GM21576 (cell line): Measurements from ENCODE around the gene METRNL.

Experiments used
- ATAC-seq: cut with Tn5 transposase; IDR thresholded peaks from one replicate; pipeline ENCODE4 v1.9.1; 2021; ENCODE audit warnings: mild to moderate bottlenecking, moderate library complexity; ENCODE audit not compliant: unreplicated experiment

METRNL gene

DNA sequence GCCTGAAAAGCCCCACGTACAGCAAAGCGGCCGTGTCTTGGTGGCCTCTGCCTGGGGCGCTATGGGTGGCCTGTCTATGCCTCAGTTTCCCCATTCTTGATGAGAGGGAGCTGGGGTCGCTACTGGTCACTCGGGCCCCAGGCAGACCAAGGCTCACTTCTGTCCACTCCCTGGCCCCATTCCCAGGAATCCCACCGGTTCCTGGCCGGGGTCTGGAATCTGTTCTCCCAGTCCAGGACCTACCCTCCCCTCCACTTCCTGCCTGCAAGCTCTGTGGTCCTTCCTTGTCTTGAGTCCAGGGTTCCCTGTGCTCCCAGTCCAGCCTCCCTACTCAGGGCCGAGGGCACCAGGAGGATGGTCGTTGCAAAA, 24.5 kb downstream of the METRNL start:
- ATAC-seq = no peak

GRCh38 chr17:83104577-83105505, 25.4 kb downstream of the METRNL start:
- ATAC-seq = no peak

- ATAC-seq = no peak
Observed at GRCh38 chr17:83105512-83105911, 26.1 kb downstream of the METRNL start.

DNA sequence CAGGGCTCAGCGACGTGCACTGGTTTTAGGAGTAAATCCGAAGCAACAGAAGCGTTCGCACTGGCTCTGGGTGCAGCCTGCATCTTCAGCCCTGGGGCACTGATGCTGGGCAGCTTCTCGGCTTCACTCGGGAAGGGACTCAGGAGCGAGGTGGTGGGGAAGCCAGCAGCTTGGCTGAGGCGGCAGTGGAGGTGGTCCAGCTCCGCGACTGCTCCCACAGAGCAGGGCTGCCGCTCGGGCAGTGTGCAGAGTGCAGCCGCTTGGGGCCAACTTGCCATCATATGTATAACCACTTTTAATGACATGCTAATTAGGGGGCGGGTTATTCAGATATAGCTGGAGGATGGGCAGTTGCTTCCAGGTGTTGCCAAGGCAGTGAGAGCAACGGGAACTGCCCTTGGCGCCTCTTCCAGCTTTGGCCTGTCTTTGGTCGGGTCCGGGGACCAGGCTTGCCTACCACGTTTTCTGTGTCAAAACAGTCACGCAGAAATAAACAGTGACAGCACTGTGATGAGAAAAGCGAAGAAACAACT, 26.7 kb downstream of the METRNL start:
- no peak for ATAC-seq

- no peak for ATAC-seq
Observed at GRCh38 chr17:83106913-83107655, 27.7 kb downstream of the METRNL start.

- ATAC-seq = no peak
Observed at GRCh38 chr17:83107656-83108048, 28.2 kb downstream of the METRNL start.

DNA sequence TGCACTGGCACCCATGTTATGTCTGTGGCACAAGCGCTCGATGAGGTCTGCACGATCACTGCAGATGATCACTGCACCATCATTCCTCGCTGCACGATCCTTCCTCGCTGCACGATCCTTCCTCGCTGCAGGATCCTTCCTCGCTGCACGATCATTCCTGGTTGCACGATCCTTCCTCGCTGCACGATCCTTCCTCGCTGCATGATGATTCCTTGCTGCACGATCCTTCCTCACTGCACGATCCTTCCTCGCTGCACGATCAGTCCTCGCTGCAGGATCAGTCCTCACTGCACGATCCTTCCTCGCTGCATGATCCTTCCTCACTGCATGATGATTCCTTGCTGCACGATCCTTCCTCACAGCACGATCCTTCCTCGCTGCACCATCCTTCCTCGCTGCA, 29.3 kb downstream of the METRNL start:
- no peak for ATAC-seq

DNA sequence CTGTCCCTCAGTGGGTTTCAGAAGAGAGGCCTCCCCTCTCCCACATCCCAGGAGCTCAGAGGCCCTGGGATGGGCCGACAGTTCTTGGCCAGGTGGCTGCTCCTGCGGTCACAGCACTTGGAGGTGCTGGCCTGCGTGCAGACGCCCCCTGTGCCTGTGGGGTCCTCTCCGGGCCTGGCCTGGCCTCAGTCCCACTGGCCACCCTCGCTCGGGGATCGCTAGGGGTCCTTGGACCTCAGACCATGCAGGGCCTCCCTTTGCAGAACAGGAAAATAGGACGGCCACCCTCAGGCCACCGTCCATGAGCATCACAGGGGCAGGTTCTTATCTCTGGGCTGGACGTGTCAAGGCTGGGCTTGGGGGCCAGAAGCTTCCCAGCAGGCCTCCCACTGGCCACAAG, 30.0 kb downstream of the METRNL start:
- ATAC-seq = no peak

- no peak for ATAC-seq
Observed at GRCh38 chr17:83109793-83110645, 30.6 kb downstream of the METRNL start.

DNA sequence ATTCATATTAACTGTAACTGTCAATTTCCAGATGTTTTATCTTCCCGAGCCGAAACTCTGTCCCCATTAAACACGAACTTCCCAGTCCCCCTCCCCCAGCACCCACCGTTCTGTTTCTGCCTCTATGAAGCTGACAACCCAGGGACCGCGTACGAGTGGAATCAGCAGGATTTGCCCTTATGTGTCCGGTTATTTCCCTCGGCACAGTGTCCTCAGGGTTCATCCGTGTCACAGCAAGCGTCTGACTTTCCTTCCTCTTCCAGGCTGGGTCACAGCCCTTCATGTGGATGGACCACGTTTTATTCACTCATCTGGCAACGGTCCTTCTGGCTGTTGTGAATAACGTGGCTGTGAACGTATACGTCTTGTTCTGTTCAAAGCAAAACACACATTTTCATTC, 31.3 kb downstream of the METRNL start:
- ATAC-seq = no peak

DNA sequence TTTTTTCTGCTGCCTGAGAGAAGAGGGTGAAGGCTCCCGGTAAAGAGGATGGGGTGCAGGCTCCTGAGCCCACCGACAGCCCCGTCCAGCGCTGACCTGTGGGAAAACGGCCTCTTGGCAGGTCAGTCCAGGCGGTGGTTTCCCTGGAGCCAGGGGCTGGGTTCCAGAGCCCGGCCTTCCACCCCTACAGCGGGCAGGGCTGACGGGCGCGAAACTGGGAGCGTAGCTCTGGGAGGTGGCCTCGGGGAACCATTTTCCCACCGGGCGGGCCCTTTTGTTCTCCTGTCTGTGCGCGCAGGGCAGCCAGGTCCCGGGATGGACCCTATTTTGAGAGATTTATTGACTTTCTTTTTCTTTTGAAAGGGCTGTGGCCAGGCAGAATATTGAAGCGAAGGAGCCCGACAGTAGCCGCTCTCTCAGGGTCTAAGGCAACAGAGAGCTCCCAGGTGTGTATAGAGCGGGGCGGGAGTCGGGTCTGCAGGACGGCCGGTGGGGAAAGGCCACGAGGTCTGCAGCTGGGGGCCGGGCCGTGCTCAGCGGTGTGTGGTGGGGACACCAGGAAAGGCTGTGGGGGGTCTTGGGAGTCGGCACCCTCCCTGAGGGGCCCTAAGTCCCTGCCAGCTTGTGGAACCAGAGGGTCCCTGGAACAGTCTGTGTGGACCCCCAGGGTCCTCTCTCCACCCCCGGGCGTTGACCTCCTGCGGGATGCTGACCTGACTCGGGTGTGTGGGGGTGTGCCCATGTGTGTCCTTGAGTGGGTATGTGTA, 32.3 kb downstream of the METRNL start:
- ATAC-seq = no peak

DNA sequence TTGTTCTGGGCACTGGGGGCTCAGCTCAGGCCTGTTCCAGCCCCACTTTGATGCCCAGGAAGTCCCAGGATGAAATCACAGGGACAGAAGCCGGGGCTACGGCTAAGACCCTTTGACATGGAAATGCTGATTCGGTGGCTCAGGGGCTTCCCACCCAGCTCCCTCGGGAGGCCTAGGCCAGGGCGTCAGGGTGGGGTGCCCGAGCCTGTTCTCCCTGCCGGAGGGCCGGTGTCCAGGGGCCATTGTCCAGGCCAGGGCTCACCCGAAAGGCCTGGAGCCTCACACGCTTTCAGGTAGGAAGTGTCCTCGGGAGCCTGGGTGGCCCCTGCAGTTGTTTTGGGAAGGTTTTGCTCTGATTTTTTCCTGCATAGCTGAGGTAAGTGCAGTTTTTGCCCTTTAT, 34.0 kb downstream of the METRNL start:
- ATAC-seq = no peak

DNA sequence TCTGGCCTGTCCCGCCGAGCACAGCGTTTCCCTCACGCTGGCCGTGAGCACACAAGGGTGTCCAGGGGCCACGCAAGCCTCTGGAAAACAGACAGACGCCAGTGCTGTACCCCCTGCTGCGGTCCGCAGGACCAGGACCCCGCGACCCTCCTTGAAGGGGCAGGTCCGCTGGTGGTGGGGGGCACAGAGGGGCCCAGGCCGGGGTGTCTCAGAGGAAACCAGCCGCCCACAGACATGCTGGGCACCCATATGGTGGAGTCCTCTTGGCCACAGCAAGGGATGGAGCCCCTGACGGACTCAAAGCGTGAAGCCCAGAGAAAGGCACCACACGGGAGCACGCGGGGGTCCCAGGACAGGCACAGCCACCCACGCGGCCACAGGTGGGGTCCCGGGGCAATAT, 34.4 kb downstream of the METRNL start:
- no peak for ATAC-seq

DNA sequence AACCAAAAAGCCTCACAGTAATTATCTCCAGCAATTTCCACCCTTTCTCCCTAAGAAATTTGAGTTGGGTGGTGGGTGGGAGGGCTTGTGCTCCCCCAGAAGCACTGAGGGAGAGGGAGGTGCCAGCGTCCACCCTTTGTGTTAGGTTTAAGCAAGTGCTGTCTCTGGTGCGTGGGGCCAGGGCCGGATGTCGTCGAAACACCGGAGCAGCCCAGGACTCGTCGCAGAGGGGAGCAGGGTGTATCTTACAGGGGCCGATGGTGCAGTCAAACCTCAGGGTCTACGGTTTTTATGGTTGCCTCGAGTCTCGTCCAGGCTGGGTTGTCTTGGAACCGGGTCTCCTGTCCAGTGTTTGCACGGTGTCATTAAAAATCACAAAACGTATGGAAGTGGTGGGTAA, 35.3 kb downstream of the METRNL start:
- no peak for ATAC-seq

DNA sequence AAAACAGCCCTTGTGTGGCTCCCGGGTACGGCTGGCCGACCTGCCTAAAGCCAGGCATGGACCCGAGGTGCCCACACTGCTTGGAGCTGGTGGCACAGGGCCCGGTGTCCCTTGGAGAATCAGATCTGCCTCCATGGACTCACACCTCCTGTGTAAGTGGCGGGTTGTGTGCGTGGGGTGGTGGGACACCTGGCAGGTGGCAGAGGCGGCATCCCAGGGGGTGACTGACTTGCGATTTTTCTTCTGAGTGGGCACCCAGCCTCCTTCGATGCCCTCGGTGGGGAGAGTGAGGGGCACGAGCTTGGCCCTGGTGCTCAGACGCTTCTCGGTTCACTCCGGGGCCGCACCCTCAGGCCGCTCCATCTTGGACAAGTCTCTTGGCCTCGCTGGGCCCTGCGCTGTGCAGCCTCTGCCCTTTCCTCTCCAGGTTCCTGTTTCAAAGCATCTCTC, 35.8 kb downstream of the METRNL start:
- no peak for ATAC-seq

DNA sequence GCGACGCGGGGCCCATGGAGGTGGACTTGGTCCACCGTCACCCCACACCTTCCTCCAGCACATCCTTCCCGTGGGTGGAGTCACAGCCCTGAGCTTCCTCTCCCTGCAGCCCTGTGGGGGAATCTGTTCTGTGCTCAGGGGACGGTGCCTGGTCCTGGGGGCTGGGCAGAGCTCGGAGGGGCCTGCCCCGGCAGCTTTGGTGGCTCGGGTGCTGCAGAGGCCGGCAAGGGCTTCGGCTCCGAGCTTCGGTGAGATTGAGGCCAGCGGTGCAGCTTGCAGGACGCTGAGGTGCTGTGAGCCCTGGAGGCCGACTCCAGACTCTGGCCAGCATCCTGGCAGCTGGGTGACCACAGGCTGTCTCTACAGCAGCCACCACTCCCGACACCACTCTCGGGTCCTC, 36.4 kb downstream of the METRNL start:
- ATAC-seq = no peak

DNA sequence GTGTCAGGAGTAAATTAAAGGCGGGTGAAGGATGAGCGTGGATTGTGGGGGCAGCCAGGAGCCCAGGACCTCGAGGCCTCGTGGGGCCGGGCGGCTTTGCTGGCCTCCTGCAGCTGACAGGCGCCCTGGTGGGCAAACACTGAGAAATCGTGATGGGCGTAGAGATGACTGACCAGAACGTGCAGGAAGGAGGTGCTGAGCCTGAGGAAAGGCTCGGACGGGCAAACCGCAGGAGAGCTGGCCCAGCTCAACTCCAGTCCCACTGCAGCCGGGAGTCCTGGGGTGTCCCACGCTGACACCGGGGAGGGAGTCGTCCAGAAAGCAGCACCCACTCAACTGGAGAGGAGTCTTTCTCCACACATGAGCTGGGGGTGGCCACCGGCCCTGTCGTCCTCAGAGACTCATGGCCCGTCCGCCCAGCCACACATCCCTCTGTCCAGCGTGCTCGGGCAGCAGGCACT, 36.9 kb downstream of the METRNL start:
- no peak for ATAC-seq

DNA sequence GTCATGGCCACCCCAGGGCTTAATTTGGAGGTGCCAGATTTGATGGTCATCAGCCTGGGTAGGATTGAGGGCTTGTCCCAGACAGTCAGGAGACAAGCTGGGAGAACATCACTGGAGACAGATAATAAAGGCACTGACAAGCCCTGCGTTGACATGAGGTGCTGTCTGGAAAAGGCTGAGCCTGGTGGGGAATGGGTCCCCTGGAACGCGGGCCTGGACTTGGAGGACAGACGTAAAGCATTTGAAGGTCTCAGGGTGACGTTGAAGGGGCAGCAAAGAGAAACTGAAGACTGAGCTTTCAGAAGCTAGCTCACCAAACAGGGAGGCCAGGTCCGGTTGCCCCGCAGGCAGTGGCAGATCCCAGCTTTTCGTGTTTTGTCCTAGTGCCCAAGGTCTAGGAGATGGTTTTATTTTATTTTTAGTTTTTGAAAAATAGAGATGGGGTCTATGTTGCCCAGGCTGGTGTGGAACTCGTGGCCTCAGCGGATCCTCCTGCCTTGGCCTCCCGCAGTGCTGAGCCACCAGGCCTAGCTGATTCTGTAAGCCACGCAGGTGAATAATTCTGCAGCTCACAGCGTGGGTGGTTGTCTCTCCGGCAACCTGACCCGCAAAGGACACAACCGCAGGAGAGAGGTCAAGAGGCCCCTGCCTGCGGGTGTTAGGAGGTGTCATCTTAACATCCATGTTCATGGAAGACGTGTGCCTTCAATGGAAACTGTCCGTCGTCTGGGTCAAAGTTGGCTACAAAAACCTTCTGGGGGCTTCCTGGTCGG, 37.6 kb downstream of the METRNL start:
- no peak for ATAC-seq

- ATAC-seq = no peak
Observed at GRCh38 chr17:83117583-83117982, 38.2 kb downstream of the METRNL start.
